IPS DF 19.7 (cell line): ENCODE data around the gene MEN1.
"Not testable (repeated sequence)": the region's sequence is repeated elsewhere in the genome, so short reads cannot be mapped to it uniquely, and the experiment has no call there.

ENCODE experiments used
- DNase-seq: peaks from one replicate; pipeline ENCODE4 v3.0.0-alpha.2; 2013; ENCODE audit warnings: low read depth, low spot score

Gene MEN1

DNA sequence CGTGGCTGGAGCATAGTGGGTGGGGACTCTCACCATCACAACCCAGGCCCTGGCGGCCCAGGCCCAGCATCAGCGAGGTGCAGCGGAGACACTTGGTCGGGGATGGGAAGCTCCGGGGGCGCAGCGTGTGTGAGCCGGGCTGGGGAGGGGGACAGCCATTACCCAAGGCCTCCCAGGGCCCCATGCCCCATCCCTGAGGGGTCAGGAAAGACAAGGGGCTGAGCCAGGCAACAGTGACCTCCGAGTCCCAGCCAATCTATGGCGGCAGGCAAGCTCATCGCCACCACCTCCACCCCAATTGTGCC, 22.8 kb upstream of the MEN1 start:
- no peak for DNase-seq

DNA sequence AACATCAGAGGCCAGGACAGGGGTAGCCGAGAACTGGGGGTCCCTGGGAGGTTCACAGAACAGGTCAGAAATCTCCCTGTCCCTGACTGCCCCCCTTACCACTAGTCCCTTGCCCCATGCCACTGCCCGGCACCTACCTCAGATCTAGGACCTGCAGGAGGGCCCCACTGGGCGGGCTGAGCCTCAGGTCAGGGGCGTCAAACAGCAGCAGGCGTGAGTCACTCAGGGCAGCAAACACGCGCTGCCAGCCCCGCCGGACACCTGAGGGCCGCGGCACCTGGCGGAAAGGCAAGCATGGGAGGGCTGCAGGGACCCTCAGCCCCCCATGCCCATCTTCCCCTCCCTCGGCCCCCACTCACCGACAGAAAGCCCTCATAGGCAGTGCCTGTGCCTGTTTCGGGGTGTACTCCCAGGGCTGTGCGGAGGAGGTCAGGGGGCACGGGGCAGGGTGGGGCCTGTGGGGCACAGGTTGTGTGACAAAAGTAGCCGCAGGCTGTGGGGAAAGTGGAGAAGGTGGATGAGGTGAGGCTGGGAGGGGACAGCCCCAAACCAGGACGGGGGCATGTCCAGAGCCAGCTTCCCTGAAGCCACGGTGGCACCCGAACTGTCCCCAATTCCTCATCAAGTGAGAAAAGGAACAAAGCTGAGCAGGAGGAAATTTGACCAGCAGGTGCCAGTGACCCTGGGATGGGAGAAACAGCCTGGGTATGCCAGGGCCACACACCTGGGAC, 22.3 kb upstream of the MEN1 start:
- no peak for DNase-seq

DNA sequence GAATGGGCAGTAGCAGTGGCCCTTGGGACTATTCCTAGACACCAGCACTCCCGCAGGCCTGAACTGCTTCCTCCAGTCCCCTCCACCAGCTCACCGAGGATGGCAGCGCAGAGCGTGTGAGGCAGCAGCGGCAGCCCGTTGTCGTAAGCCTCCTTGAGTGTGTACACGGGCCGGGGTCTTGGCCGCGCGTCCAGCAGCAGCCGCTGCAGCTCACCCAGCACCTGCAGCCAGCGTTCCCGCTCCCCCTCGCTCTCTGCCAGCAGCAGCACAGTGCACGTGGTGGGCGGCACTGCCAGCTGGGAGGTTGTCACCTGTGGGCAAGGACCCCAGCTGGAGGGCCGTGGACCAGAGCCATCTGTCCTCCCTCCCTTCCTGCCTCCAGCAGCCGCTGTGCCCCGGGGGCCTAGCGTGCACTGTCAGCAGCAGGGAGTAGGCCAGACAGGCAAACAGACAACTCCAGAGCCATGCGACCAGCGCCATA, 21.1 kb upstream of the MEN1 start:
- no peak for DNase-seq

DNA sequence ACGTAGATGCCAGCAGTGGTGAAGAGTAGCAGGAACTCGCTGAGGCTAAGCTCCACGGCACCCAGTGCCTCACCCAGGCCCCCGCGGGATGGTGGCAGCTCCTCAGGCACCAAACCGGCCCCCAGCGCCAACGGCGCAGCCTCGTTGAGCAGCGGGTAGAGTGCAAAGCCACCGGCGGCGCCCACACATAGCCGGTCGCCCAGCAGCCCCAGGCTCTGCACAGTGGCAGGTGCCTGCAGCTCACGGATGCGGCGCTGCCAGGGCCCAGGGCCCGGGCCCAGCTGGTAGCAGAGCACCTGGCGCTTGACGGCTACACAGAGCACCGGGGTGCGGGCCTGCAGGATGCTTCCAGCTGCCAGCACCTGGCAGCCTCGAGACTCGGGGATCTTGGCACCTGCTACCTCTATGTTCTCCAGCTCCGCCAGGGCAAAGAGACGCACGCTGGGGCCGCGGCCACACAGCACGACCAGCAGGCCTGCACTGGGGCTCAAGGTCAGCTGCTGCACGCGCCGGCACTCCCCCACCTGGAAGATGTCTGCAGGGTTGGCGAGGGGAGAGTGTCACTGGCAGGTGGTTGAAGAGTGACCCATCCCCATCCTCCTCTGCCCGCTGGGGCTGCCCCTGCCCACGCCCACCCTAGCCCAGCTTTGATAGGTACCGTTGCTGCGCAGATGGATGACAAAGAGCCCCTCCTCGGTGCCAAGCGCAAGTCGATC, 19.3 kb upstream of the MEN1 start:
- DNase-seq = no peak

DNA sequence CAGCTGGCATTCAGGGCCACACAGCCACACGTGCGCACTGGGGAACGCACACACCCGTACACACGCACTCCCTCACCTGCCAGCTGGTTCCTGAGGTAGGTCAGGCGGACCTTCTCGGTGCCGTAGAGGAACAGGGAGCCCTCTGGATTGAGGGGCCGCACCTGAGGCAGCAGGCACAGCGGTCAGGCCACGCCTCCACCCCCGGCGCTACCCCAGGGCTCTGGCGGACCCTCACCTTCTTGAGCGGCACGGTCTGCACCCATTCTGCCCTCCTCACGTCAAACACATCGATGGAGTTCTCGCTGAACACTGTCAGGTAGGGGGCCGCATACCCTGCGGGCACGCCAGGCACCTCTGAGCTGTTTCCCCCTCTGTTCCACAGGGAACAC, 17.1 kb upstream of the MEN1 start:
- no peak for DNase-seq

DNA sequence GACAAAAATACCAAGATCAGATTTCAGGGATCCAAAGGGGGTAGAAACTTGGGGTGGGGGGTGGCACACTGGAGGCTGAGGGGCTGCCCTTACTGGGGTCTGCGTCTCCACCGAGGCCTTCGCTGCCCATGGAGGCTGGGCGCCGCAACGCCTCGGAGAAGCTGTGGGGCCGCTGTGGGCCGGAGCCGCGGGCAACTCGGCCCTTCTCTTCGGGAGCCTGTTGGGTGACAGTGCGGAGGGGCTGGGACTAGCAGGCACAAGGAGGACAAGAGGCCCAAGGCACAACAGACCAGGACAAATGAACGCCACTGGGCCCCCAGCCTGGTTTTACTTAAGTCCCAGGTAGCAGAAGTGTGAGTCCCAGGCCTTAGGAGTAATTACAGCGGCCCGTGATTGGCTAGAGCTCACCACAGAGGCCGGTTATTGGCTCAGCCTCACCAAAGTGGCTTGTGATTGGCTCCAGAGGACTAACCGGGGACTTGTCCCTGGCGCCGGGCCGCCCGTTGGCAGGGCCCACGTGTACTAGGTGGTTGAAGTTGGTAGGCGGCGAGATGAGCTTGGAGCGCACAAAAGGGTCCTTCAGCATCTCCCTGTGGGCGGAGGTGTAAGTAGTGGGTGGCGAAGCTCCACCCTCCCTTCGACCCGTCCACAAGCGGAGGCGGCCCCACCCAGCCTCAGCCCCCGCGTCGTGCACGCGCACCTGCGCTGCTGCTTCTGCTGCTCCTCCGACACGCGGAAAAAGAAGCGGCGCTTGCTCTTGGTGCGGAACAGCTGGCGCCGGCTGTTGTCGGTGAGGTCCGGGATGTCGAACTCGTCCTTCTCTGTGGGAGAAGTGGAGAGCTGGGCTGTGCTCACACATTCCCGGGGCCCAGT, 16.5 kb upstream of the MEN1 start:
- DNase-seq = no peak

DNA sequence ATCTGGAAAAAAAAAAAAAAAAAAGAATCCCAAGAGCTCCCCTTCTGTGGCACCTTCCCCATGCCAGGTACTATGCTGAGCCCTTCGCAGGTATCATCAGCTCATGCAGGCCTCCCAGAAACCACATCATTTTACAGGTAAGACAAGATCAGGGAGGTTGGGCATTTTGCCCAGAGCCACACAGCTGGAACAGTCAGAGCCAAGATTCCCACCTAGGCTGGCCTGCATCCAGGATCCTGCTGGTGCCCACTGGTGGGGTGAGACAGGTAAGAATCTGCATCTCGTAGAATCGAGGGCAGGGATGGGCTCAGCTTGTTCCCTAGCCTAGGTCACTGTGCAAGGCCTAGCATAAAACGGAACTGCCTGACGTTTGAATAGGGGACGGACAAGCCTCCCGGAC, 15.7 kb upstream of the MEN1 start:
- DNase-seq = no peak

DNA sequence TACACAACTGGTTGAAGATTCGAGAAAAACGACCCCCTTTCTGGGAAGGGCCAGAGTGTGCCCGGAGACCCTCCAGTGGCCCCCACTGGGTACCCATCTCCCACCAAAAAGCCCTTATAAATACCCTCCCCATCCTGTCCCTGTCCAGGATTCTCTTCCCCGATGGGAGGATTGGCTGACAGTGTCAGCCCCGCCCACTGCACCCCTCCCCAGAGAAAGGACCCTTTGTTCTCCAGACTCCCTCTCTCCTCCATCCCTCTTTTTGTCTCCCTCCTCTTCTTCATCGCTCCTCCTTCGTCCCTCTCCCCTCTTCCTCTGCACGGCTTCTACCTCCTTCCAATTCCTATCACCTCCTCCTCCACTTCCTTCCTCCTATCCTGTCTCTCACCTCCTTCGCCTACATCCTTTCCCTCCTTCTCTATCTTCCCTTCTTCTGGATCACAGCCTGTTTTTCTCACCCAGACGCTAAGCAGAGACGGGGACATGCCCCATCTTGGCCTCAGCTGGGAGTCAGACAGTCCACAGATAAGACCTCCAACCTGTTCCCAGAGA, 13.3 kb upstream of the MEN1 start:
- DNase-seq = no peak

DNA sequence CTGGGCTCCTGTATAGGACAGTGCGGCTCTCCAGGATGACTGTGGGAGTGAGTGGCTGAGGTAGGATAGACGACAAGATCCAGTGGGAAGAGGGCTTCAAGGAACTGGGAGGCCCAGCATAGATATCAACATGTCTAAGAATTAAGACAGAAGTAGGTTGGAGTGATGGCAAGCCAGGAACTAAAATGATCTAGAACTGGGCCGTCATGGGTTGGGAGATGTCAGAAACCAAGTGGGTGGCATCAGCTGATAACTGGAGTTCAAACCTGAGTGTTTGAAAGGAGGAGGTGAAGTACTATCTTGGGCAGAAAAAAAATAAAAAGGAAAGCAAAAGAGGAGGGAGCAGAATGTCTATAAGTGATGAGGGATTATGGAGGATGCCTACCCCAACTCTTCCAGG, 7.1 kb upstream of the MEN1 start:
- DNase-seq = no peak

DNA sequence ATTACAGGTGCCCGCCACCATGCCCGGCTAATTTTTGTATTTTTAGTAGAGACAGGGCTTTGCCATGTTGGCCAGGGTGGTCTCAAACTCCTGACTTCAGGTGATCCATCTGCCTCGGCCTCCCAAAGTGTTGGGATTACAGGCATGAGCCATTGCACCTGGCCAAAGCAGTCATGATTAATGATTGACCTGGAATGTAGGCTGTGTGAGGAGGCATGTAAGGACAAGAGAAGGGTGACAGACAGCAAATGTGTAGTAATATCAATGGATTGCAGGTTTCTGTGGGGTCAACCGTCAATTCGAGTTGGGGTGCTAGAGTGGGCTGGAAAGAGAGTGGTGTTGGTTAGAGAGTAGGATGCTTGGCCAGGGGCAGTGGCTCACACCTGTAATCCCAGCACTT, 5.1 kb upstream of the MEN1 start:
- not testable (repeated sequence) for DNase-seq

DNA sequence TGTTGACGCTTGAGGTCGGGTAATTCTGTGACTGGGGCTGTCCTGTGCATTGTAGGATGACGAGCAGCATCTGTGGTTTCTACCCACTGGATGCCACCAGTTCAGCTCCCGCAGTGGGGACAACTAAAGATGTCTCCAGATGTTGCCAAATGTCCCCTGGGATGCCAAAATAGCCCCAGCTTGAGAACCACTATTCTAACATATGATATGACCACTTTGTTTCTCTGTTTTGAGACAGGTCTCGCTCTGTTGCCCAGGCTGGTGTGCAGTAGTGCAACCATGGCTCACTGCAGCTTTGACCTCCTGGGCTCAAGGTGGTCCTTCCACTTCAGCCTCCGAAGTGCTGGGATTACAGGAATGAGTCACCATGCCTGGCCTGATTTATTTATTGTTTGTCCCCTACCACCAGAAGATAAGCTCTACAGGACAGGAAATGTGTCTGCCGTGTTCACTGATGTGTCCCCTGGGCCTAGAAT, 4.4 kb upstream of the MEN1 start:
- DNase-seq = no peak

DNA sequence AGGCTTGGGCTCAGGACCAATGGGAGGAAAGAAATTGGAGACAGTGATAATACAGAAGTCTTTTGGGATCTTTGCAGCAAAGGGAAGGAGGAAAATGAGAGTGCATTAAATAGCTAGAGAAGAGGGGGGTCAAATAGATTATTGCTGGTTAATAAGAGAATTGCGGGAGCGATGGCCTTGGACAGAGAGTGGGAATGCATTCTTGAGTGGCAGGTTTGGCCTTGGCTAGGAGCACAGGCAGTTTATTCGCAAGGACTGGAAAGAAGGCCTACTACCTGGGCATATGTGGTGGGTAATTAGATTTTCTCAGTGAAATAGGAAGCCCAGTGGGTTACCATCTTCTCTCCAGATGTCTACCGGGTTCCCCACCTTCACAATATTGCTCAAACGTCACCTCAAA, 3.5 kb upstream of the MEN1 start:
- no peak for DNase-seq

DNA sequence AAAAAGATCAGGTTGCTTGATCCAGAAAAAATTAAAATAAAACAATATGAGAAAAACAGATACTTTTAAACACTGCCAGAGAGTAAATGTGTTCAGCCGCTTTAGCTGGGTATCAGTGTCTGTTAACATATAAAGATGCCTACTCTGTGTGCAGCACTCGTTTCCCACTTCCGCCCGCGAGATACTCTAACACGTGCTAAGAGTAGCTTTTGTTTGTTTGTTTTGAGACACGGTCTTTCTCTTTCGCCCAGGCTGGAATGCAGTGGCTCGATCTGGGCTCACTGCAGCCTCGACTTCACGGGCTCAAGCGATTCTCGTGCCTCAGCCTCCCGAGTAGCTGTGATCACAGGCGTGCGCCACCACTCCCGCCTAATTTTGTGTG, 531 bp upstream of the MEN1 start:
- DNase-seq = no peak

DNA sequence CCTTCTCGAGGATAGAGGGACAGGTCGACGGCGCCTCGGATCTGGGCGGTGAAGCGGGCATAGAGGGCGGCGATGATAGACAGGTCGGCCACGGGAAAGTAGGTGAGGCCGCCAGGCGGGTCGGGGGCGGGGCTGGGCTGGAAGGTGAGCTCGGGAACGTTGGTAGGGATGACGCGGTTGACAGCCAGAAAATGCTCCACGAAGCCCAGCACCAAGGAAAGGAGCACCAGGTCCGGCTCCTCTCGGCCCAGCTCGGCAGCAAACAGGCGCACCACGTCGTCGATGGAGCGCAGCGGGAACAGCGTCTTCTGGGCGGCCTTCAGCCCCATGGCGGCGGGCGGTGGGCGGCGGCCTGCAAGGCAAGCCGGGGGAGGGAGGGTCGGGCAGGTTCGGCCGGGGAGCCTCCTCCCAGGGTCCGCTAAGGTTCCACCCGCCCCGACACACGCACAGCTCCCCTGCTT, 540 bp downstream of the MEN1 start:
- no peak for DNase-seq

DNA sequence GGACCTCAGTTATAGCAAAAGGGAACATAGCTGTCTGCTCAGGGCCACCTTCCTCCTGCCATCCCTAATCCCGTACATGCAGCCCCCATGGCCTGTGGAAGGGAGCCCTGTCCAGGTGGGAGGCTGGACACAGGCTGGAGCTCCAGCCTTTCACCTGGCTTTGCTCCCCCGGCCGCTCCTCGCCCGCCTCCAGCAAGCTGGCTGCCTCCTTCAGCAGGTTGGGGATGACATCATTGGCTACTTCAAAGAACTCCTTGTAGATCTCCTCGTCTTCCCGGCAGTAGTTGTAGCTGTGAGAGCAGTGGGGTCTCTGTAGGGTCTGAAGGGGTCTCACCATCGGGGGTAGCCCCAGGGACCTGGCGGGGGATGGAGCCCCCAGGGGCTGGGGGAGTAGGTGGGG, 4.9 kb downstream of the MEN1 start:
- no peak for DNase-seq

DNA sequence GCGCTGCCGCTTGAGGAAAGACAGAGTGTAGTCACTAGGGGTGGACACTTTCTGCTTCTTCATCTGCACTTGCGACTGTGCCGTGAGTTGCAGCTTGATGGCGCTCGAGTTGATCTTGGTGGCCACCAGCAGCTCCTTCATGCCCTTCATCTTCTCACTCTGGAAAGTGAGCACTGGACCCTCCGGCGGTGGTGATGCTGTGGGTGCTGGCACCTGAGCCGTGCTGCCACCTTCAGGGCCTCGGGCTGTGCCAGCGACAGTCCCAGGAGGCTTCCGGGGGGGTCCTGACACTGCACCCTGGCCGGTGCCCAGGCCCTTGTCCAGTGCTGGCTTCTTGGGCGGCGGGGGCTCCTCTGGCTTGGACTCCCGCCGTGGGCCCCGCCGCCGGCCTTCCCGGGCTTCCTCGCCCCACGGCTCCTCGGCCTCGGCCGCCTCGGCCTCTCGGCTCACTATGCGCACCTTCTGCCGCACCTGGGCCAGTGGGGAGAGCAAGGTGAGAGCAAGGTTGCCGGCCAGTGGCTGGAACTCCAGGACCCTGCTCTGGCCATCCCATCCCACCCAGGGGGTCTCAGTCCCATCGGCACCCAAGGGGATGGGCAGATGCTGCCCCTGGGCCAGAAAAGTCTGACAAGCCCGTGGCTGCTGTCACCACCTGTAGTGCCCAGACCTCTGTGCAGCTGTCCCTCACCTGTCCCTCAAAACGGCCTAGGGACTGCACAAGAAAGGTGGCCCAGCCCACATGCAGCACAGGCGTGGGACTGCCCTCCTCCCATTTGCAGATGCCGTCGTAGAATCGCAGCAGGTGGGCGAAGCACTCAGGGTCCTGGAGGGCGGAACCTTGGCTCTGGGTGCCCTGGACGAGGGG, 5.8 kb downstream of the MEN1 start:
- DNase-seq = no peak

DNA sequence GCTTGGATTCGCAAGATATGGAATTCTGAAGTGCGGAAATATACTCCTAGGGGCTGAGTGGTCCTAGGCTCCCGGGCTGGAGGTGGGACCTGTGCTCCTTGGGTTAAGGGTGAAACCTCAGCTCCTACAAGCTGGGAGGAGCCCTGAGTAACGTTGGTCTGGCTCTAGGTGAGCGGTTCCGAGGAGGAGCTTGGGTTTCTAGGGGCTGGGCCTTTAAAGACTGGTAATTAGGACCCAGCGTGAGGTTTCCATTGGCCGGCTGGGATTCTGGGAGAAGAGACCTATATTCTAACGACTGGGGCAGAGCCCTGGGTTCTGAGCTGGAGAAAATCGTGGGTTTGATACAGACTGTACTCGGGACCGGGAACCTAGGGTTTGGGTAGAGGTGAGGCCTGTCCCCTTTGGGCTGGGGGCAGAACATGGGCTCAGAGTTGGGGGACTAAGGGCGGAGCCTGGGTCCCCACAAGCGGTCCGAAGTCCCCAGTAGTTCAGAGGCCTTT, 6.5 kb downstream of the MEN1 start:
- no peak for DNase-seq

DNA sequence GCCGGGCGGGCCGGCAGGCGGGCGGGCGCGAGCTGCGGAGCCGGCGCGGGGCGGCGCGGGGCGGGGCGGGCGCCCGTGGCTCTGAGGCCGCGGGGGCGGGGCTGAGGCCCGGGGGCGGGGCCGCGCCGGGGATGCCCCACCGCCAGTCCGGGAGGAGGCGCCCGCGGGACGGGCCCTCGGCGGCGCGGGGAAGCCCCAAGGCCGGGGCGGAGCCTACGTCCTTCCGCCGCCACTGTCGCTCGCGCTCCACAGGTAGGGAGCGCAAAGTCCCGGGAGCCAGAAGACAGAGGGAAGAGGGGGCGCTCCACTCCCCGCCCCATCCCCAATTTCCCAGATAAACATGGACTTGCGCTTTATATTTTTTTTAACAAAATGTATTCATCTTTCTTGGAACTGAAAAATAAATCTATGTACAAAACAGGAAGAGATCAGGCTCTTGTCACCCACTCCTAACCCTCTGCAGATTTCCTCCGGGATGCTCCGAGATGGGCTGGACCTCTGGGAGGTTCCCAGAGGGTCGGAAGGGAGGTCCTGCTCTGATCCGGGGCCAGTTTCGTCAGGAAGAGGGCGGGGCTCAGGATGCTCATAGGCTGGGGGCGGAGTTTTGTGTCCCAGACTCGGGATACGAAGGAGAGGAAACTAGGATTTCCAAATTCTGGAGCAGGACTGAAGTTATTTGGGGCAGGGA, 7.0 kb downstream of the MEN1 start, which contains the start of gene MAP4K2:
Gene MAP4K2 (minus strand): TSS at position 57 of the 688 bp plus-strand sequence. CDS start 65 bp downstream, outside the sequence.
- DNase-seq = no peak

DNA sequence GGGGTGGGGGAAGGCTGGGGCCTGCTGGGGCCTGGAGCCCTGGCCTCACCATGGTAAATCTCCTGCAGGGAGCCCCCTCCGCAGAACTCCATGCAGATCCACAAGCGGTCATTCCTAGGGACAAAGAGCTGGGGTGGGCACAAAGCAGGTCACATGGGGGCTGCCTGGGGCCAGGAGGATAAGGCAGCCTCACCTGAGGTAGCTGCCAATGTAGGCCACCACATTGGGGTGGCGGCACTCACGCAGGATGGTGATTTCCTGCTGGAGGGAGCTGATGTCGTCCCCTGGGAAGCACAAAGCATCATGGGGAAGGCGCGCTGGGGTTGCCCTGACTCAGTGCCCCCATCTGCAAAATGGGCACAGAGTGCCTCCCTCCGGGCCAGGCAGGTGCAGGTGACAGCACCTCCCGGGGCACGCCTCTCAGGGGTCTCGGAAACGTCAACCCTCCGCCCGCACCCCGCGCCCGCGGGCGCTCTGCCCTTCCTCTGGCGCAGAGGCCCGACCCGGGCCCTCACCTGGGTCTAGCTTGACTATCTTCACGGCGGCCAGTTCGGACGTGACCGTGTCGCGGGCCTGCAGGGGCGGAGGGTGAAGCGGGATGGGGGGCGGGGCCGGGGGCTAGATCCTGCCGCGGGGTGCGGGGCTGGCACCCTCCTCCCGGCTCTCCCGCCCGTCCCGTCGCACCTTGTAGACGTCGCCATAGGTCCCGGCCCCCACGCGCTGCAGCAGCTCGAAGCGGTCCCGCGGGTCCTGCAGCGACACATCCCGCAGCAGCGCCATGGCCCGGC, 7.8 kb downstream of the MEN1 start:
- no peak for DNase-seq
